Stimulated activated CD4-positive, alpha-beta T cell treated with anti-CD3 and anti-CD28 coated beads, Interleukin-4, amount 100 ng/mL, for 48 hours (primary cell): Measurements from ENCODE around the gene DOCK4.
"Not testable (repeated sequence)": the region's sequence is repeated elsewhere in the genome, so short reads cannot be mapped to it uniquely, and the experiment has no call there.

ENCODE experiments used
- DNase-seq, 2 donors: peaks; one replicate each; pipeline ENCODE4 v3.0.0-alpha.2; 2020; ENCODE audit warnings: low read depth in 2 of 2

DOCK4 gene

GRCh38 chr7:112206238-112206990, at the start of gene DOCK4, which contains the start of gene ZNF277:
TSS of gene DOCK4 (minus strand) at chr7:112206399. CDS start at chr7:112206138, 261 bp downstream.
TSS of gene ZNF277 (plus strand) at chr7:112206695. CDS start at chr7:112206717, 22 bp downstream.
- peak; percentile 99 for DNase-seq

- DNase-seq, result no peak
Observed at GRCh38 chr7:112255388-112255720, 49.2 kb upstream of the DOCK4 start.

- no peak for DNase-seq
Observed at GRCh38 chr7:112254709-112255387, 48.6 kb upstream of the DOCK4 start.

- no peak for DNase-seq
Observed at GRCh38 chr7:112254156-112254555, 48.0 kb upstream of the DOCK4 start.

GRCh38 chr7:112252691-112253090, 46.5 kb upstream of the DOCK4 start:
- no peak for DNase-seq

- DNase-seq, result no peak
Observed at GRCh38 chr7:112252141-112252540, 45.9 kb upstream of the DOCK4 start.

GRCh38 chr7:112249967-112250366, 43.8 kb upstream of the DOCK4 start:
- not testable (repeated sequence) for DNase-seq

- DNase-seq, result no peak
Observed at GRCh38 chr7:112248598-112248997, 42.4 kb upstream of the DOCK4 start.

- DNase-seq, result no peak
Observed at GRCh38 chr7:112238852-112239610, 32.8 kb upstream of the DOCK4 start.

GRCh38 chr7:112238330-112238729, 32.1 kb upstream of the DOCK4 start:
- no peak for DNase-seq

GRCh38 chr7:112236597-112236996, 30.4 kb upstream of the DOCK4 start:
- DNase-seq, result no peak

GRCh38 chr7:112234147-112234546, 27.9 kb upstream of the DOCK4 start:
- no peak for DNase-seq

- DNase-seq, result no peak
Observed at GRCh38 chr7:112233048-112233697, 27.0 kb upstream of the DOCK4 start.

- no peak for DNase-seq
Observed at GRCh38 chr7:112232212-112232978, 26.2 kb upstream of the DOCK4 start.

- DNase-seq, result no peak
Observed at GRCh38 chr7:112228632-112229031, 22.4 kb upstream of the DOCK4 start.

- DNase-seq, result no peak
Observed at GRCh38 chr7:112226701-112227276, 20.6 kb upstream of the DOCK4 start.

- no peak for DNase-seq
Observed at GRCh38 chr7:112225006-112225405, 18.8 kb upstream of the DOCK4 start.

GRCh38 chr7:112224186-112224585, 18.0 kb upstream of the DOCK4 start:
- DNase-seq, result no peak

- DNase-seq, result no peak
Observed at GRCh38 chr7:112223310-112223709, 17.1 kb upstream of the DOCK4 start.

GRCh38 chr7:112220877-112221434, 14.8 kb upstream of the DOCK4 start:
- no peak for DNase-seq

GRCh38 chr7:112215787-112216186, 9.6 kb upstream of the DOCK4 start:
- no peak for DNase-seq
